ENCODE measurements around the gene MMP24.

The MMP24 gene

GRCh38 chr20:35303382-35303734, 76.9 kb downstream of the MMP24 start:
- no peak overlapping the region for H3K4me3 ChIP-seq (ENCODE audit: low read depth, low read length)
- CTCF ChIA-PET = interaction anchor here (0.7 to 22.5 kb wide), 38 partner anchors 11 to 472 kb away, joined by 3 to 662 read pairs (median 13); partner anchors contain the start of genes CEP250, EDEM2, EIF6 and FAM83C
- POLR2A ChIA-PET = interaction anchor here (0.7 to 7.1 kb wide), 4 partner anchors 15 to 145 kb away, joined by 3 to 62 read pairs (median 8); partner anchors contain the start of gene GDF5
- DNase-seq (ENCODE audit: low read depth, low spot score) = no peak
- no peak for TF ChIP-seq CTCF (IDR thresholded peaks at IDR 0.05; ENCODE audit: insufficient read depth, low read length, missing control alignments)

- CTCF ChIA-PET = interaction anchor here (0.6 to 22.5 kb wide), 44 partner anchors 10 to 473 kb away, joined by 3 to 662 read pairs (median 11); partner anchors contain the start of genes CEP250, EDEM2, EIF6 and FAM83C
These were observed 77.4 kb downstream of the MMP24 start for GRCh38 chr20:35303735-35304491.

GRCh38 chr20:35304956-35305355, 78.5 kb downstream of the MMP24 start:
- no peak for DNase-seq (ENCODE audit: low read depth, low spot score)
- POLR2A ChIA-PET = interaction anchor here (0.5 to 7.1 kb wide), 7 partner anchors 14 to 149 kb away, joined by 4 to 62 read pairs (median 6); partner anchors contain the start of genes CEP250, EIF6 and MMP24OS
- CTCF ChIA-PET = interaction anchor here (0.9 to 22.5 kb wide), 34 partner anchors 9 to 474 kb away, joined by 3 to 662 read pairs (median 14); partner anchors contain the start of genes CEP250, EDEM2, EIF6 and FAM83C
- TF ChIP-seq CTCF (IDR thresholded peaks at IDR 0.05; ENCODE audit: insufficient read depth, low read length, missing control alignments) = no peak
- no peak overlapping the region for H3K4me3 ChIP-seq (ENCODE audit: low read depth, low read length)

More at GRCh38 chr20:35303735-35304491, 77.4 kb downstream of the MMP24 start:
- POLR2A ChIA-PET = interaction anchor here (0.7 to 7.1 kb wide), 3 partner anchors 15 to 144 kb away, joined by 3 to 62 read pairs (median 11); partner anchors contain the start of gene GDF5
- no peak overlapping the region for H3K4me3 ChIP-seq (ENCODE audit: low read depth, low read length)
- TF ChIP-seq CTCF (IDR thresholded peaks at IDR 0.05; ENCODE audit: insufficient read depth, low read length, missing control alignments) = peak; percentile 94
- DNase-seq (ENCODE audit: low read depth, low spot score) = no peak

GRCh38 chr20:35305682-35306556, 79.4 kb downstream of the MMP24 start:
- peak; percentile 98 for DNase-seq (ENCODE audit: low read depth, low spot score)

GRCh38 chr20:35306931-35307517, 80.5 kb downstream of the MMP24 start:
- H3K4me3 ChIP-seq (ENCODE audit: low read depth, low read length) = no peak overlapping the region
- peak; percentile 96 for TF ChIP-seq CTCF (IDR thresholded peaks at IDR 0.05; ENCODE audit: insufficient read depth, low read length, missing control alignments)
- ChIA-PET POLR2A (interaction anchor here (0.9 to 7.1 kb wide), 2 partner anchors 12 to 136 kb away, joined by 3 to 62 read pairs; no protein-coding TSS in a partner anchor), CTCF (interaction anchor here (0.8 to 22.5 kb wide), 30 partner anchors 13 to 211 kb away, joined by 3 to 662 read pairs (median 7); partner anchors contain the start of genes CEP250, EDEM2, EIF6 and FAM83C)
- DNase-seq (ENCODE audit: low read depth, low spot score) = no peak

More at GRCh38 chr20:35305682-35306556, 79.4 kb downstream of the MMP24 start:
- no peak overlapping the region for H3K4me3 ChIP-seq (ENCODE audit: low read depth, low read length)
- CTCF ChIA-PET = interaction anchor here (0.6 to 22.5 kb wide), 42 partner anchors 8 to 210 kb away, joined by 3 to 662 read pairs (median 8); partner anchors contain the start of genes CEP250, EDEM2, EIF6 and FAM83C
- POLR2A ChIA-PET = interaction anchor here (0.5 to 7.1 kb wide), 13 partner anchors 13 to 148 kb away, joined by 3 to 62 read pairs (median 4); partner anchors contain the start of genes CEP250, EIF6 and MMP24OS
- TF ChIP-seq CTCF (IDR thresholded peaks at IDR 0.05; ENCODE audit: insufficient read depth, low read length, missing control alignments) = no peak

Data from AG04449 (cell line).